ENCODE results near the gene HEXA.

Gene HEXA

GRCh38 chr15:72318408-72318942, 57.3 kb downstream of the HEXA start:
- peak overlapping the region; percentile 59; the same call in 1 of the 2 replicates for H3K4me3 ChIP-seq (ENCODE audit: low read depth, low read length)
- H3K27ac ChIP-seq: peak overlapping the region; percentile 79
- TF ChIP-seq CTCF (IDR thresholded peaks at IDR 0.05; ENCODE audit: low read depth, low read length): no peak
- peak; percentile 70 for DNase-seq
- H3K27me3 ChIP-seq (ENCODE audit: insufficient read depth, low read depth, severe bottlenecking): no peaks in the 10 kb centered on the region
- peaks cover under 1% of the 10 kb centered on the region; the same call in 1 of the 2 replicates for H3K36me3 ChIP-seq
- no peaks in the 10 kb centered on the region for H3K9me3 ChIP-seq (ENCODE audit: severe bottlenecking)

DNA sequence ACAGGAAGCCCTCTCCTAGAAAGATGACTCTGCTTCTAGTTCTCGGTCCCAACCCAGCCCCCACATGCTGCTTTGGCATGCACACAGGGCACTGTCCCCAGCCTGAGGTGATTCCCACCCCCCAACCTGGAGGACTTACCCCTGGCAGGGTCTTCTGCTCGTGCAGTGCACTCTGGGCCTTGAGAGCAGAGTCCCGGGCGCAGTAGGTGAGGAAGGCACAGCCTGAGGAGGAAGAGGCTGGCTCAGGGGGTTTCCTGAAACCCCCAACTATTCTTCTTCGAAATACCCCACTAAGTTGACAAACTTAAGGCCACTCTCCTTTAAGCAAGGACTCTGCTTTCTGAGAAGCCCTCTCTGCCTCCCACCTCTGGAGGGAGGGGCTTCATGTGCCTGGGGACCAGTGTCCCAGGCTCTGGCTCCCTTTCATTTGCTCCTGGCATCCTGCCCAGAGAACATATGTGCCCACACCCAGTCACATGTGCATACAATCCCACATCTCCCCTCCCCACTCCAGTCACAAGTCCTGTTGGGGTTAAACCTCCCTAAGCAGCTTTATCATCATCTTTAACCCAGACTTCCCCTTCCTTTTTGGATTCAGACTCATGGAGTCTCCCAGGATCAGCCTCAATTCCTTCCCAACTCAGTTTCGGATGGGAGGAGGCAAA, 60.0 kb downstream of the HEXA start:
- Histone ChIP-seq H3K27ac (no peak overlapping the region; the same call in 1 of the 2 replicates), H3K36me3 (no peaks in the 10 kb centered on the region; the same call in 1 of the 2 replicates), H3K9me3 (ENCODE audit: severe bottlenecking) (no peaks in the 10 kb centered on the region), H3K4me3 (ENCODE audit: low read depth, low read length) (no peak overlapping the region), H3K27me3 (ENCODE audit: insufficient read depth, low read depth, severe bottlenecking) (no peaks in the 10 kb centered on the region)
- TF ChIP-seq CTCF (IDR thresholded peaks at IDR 0.05; ENCODE audit: low read depth, low read length): no peak
- DNase-seq: peak; percentile 87

DNA sequence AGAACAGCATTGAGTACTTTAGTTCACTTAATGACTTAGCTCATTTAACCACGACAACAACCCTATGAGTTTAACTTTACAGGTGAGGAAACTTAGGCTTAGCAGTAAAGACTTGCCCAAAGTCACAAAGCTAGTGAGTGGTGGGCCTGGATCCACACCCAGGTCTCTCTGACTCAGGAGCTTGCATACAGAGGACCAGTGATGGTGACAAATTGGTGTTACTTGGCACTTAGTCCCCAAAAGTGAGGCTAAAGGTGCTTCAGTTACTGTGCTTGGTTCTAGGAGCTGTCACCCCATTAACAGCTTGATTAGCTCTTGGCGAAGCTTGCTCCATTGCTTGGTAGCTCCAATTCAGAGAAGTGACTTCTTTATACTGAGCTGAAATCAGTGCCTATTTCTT, 61.9 kb downstream of the HEXA start:
- Histone ChIP-seq H3K36me3 (no peaks in the 10 kb centered on the region; the same call in 1 of the 2 replicates), H3K27me3 (ENCODE audit: insufficient read depth, low read depth, severe bottlenecking) (no peaks in the 10 kb centered on the region), H3K4me3 (ENCODE audit: low read depth, low read length) (no peak overlapping the region), H3K27ac (no peak overlapping the region), H3K9me3 (ENCODE audit: severe bottlenecking) (no peaks in the 10 kb centered on the region)
- DNase-seq: no peak
- no peak for TF ChIP-seq CTCF (IDR thresholded peaks at IDR 0.05; ENCODE audit: low read depth, low read length)

DNA sequence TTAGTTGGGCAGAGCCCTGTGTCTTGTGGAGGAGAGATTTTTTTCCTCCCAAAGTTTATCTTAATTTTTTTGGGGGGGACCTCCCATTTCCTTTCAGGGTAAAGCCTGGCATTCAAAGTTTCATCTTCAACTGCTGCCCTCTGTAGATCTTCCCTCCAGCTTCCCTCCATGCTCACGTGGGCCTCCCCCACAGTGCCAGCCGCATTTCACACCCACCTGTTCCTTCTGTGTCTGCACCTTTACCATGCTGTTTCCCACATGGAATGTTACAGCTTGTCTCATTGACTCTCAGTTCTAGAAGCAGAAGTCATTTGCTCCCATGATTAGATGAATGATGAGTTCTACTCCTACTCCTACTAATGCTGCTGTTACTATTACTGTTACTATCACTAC, 62.4 kb downstream of the HEXA start:
- H3K4me3 ChIP-seq (ENCODE audit: low read depth, low read length): no peak overlapping the region
- no peak overlapping the region for H3K27ac ChIP-seq
- H3K27me3 ChIP-seq (ENCODE audit: insufficient read depth, low read depth, severe bottlenecking): no peaks in the 10 kb centered on the region
- H3K36me3 ChIP-seq: no peaks in the 10 kb centered on the region; the same call in 1 of the 2 replicates
- H3K9me3 ChIP-seq (ENCODE audit: severe bottlenecking): no peaks in the 10 kb centered on the region
- TF ChIP-seq CTCF (IDR thresholded peaks at IDR 0.05; ENCODE audit: low read depth, low read length): no peak
- DNase-seq: no peak

GRCh38 chr15:72312605-72313447, 63.0 kb downstream of the HEXA start:
- Histone ChIP-seq H3K27ac (no peak overlapping the region), H3K9me3 (ENCODE audit: severe bottlenecking) (no peaks in the 10 kb centered on the region), H3K27me3 (ENCODE audit: insufficient read depth, low read depth, severe bottlenecking) (no peaks in the 10 kb centered on the region), H3K36me3 (no peaks in the 10 kb centered on the region; the same call in 1 of the 2 replicates), H3K4me3 (ENCODE audit: low read depth, low read length) (no peak overlapping the region)
- peak; percentile 81 for DNase-seq
- TF ChIP-seq CTCF (IDR thresholded peaks at IDR 0.05; ENCODE audit: low read depth, low read length): peak; percentile 86
